GM12878 (cell line): Measurements from ENCODE around the gene OR52K1.

Source experiments
- ATF3 ChIP-seq: IDR thresholded peaks from 2 replicates; pipeline ENCODE4 v1.6.1; 2011; ENCODE audit warnings: low read depth, mild to moderate bottlenecking, low read length, moderate library complexity, borderline replicate concordance; ENCODE audit errors: extremely low read depth
- CBFB ChIP-seq: IDR thresholded peaks from 2 replicates; pipeline ENCODE4 v1.6.1; 2016; ENCODE audit warnings: antibody characterized with exemption, low read depth
- CTCF ChIP-seq, 3 experiments: IDR thresholded peaks in 2 of 3; conservative IDR thresholded peaks in 1 of 3; 2 replicates each; pipeline ENCODE4 v1.5.1; 2011; ENCODE audit warnings: low read depth in 3 of 3, low read length in 3 of 3, mild to moderate bottlenecking in 3 of 3, control low read depth in 2 of 3, moderate library complexity in 2 of 3, inconsistent platforms in 1 of 3, mixed read lengths in 1 of 3; ENCODE audit not compliant: control insufficient read depth in 2 of 3, insufficient read depth in 1 of 3; ENCODE audit errors: extremely low read depth in 1 of 3
- EED ChIP-seq: sonication (generic); IDR thresholded peaks from 2 replicates; pipeline ENCODE4 v1.6.1; 2016; ENCODE audit warnings: antibody characterized with exemption, low read depth
- EP300 ChIP-seq, 2 experiments: fragments of 150-350 bp in 1 of 2; IDR thresholded peaks; 2 replicates each; pipeline ENCODE4 v1.6.1; 2011 to 2012; ENCODE audit warnings: low read depth in 2 of 2, low read length in 2 of 2, borderline replicate concordance in 1 of 2, improper control_type of control experiment in 1 of 2, inconsistent platforms in 1 of 2; ENCODE audit not compliant: control insufficient read depth in 1 of 2
- EZH2 ChIP-seq: IDR thresholded peaks from 2 replicates; pipeline ENCODE4 v1.6.1; 2012; ENCODE audit warnings: low read depth, mild to moderate bottlenecking, control low read depth, inconsistent platforms, low read length, borderline replicate concordance; ENCODE audit not compliant: control insufficient read depth
- GABPA ChIP-seq: IDR thresholded peaks from 2 replicates; pipeline ENCODE4 v1.6.1; 2014; ENCODE audit warnings: antibody characterized with exemption, low read depth, mild to moderate bottlenecking, inconsistent platforms
- HDAC6 ChIP-seq: fragments of 200-600 bp; sonication (generic); IDR thresholded peaks from one replicate; pipeline ENCODE4 v1.8.0; 2017; ENCODE audit warnings: antibody characterized with exemption; ENCODE audit not compliant: unreplicated experiment
- MEF2A ChIP-seq: IDR thresholded peaks from 2 replicates; pipeline ENCODE4 v1.6.1; 2011; ENCODE audit warnings: low read depth, mild to moderate bottlenecking, low read length, moderate library complexity; ENCODE audit not compliant: insufficient read depth
- NRF1 ChIP-seq: conservative IDR thresholded peaks from 2 replicates; pipeline ENCODE4 v1.6.1; 2011; ENCODE audit warnings: mild to moderate bottlenecking, low read depth, low read length, improper control_type of control experiment
- POLR2A ChIP-seq: IDR thresholded peaks from 2 replicates; pipeline ENCODE4 v1.6.1; 2011; ENCODE audit warnings: low read depth, mild to moderate bottlenecking, low read length
- POLR2AphosphoS5 ChIP-seq: IDR thresholded peaks from 2 replicates; pipeline ENCODE4 v1.6.1; 2011; ENCODE audit warnings: mild to moderate bottlenecking, low read length, inconsistent platforms

DNA sequence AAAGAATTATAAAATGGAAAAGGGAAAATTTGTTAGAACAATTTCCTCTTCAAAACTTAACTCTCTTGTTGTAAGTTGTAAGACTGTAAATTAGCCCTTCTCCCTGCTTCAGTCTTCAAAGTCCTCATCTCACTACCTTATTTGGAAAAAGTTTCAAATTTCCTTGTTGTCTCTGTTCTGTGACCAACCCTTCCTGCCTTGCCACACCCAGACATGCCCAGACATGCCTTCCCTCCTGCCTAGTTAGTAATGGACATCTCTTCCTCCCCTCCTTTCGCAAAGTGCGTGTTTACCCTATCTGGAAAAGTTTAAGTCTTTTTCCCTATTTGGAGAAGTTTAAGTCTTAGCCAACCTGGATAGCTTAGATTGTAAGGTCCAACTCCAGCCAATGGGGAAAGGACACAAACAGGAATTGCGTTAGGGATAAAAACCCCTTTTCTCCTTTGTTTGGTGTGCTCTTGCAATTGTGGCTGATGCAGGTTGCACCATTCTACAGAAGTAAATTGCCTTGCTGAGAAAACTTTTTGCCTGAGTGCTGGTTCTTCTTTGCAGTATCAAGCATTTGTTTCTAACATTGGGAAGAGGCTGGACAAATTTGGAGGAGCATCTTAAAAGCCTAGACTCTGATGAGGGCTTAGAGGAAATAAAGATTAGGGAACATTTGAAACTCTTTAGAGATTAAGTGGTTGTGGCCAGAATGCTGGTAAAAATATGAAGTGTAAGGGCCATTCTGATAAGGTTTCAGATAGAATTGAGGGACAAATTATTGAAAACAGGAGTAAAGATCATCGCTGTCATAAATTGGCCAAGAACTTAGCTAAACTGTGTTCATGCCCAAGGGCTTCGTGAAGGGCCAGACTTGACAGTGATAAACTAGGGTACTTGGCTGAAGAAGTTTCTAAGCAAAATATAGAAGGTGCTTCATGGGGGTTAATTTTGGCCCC, 18.0 kb upstream of the OR52K1 start:
- TF ChIP-seq GABPA, result no peak
- no peak for TF ChIP-seq POLR2AphosphoS5
- TF ChIP-seq CTCF (IDR thresholded peaks at IDR 0.05 in 2 of 3, conservative IDR thresholded peaks at IDR 0.05 in 1 of 3; ENCODE audit: control insufficient read depth in 2 of 3, extremely low read depth in 1 of 3, insufficient read depth in 1 of 3, low read depth in 3 of 3, low read length in 3 of 3), result no peak
- TF ChIP-seq EP300 (IDR thresholded peaks at IDR 0.05; ENCODE audit: borderline replicate concordance in 1 of 2, control insufficient read depth in 1 of 2, low read depth in 2 of 2, low read length in 2 of 2), result no peak
- no peak for TF ChIP-seq HDAC6
- TF ChIP-seq EZH2, result no peak
- no peak for TF ChIP-seq POLR2A
- no peak for TF ChIP-seq EED
- no peak for TF ChIP-seq MEF2A
- TF ChIP-seq NRF1, result no peak
- TF ChIP-seq CBFB, result no peak
- TF ChIP-seq ATF3, result no peak
